ENCODE results near the gene PURA. TPM values are rescaled to one million over a fixed set of nuclear protein-coding genes. Genes with fewer than 3 reads are reported as not detected.

Gene PURA
- total and polyA plus RNA-seq, 2 of the 13 experiments (the other 11 are each of a cell fraction or from before 2014, with no cell fraction given): 2.0 to 5.0 TPM

- TF ChIP-seq ZNF770 (CRISPR knock-in tag; IDR thresholded peaks at IDR 0.05) (peak; percentile 59; the same call in 1 of the 2 replicates), ZNF878 (CRISPR knock-in tag; IDR thresholded peaks at IDR 0.05) (no peak), MLX (CRISPR knock-in tag; IDR thresholded peaks at IDR 0.05) (0 out of 2 replicates have a peak, but pooled peaks have one; percentile 31), ETV6 (CRISPR knock-in tag; conservative IDR thresholded peaks at IDR 0.05) (peak; percentile 17; the same call in 1 of the 2 replicates), E2F5 (CRISPR knock-in tag; conservative IDR thresholded peaks at IDR 0.05) (peak; percentile 83), ZNF501 (CRISPR knock-in tag; IDR thresholded peaks at IDR 0.05) (peak; percentile 81), ZNF780A (CRISPR knock-in tag; IDR thresholded peaks at IDR 0.05) (no peak), DPF2 (CRISPR knock-in tag; IDR thresholded peaks at IDR 0.05; ENCODE audit: borderline replicate concordance, low read depth) (no peak), TFE3 (CRISPR knock-in tag; IDR thresholded peaks at IDR 0.05) (peak; percentile 89), HMGXB4 (CRISPR knock-in tag; IDR thresholded peaks at IDR 0.05; ENCODE audit: borderline replicate concordance in 1 of 2, low read depth in 1 of 2) (peak in 1 of 2 experiments; percentile 45; a peak in 2 of 4 replicates), PHF20 (CRISPR knock-in tag; IDR thresholded peaks at IDR 0.05) (peak; percentile 67), MAZ (IDR thresholded peaks at IDR 0.05; ENCODE audit: borderline replicate concordance, low read depth, low read length) (no peak), MAZ (CRISPR knock-in tag; IDR thresholded peaks at IDR 0.05; ENCODE audit: low read depth) (peak; percentile 60; the same call in 1 of the 2 replicates), MED13 (CRISPR knock-in tag; IDR thresholded peaks at IDR 0.05) (no peak), LBX2 (CRISPR knock-in tag; IDR thresholded peaks at IDR 0.05; ENCODE audit: borderline replicate concordance) (no peak; the same call in 1 of the 2 replicates), BORCS8-MEF2B (CRISPR knock-in tag; IDR thresholded peaks at IDR 0.05) (peak; percentile 64; the same call in 1 of the 2 replicates), ZBTB42 (CRISPR knock-in tag; IDR thresholded peaks at IDR 0.05) (peak; percentile 31; the same call in 1 of the 2 replicates), FOSL2 (CRISPR knock-in tag; IDR thresholded peaks at IDR 0.05) (peak; percentile 63)
These were observed 60.8 kb downstream of the PURA start, which contains the start of gene CYSTM1 (continued) for GRCh38 chr5:140174465-140175366.
